ENCODE measurements around the gene CYP19A1. TPM values are rescaled to one million over a fixed set of nuclear protein-coding genes. Genes with fewer than 3 reads are reported as not detected.

The CYP19A1 gene
- total RNA-seq, 2 donors from 2014 or later, result 0.71 to 0.79 TPM

- H3K36me3 Mint-ChIP-seq (ENCODE audit: low read depth), result no peaks in the 10 kb centered on the region
- peaks cover 5% of the 10 kb centered on the region for H3K4me1 Mint-ChIP-seq
- H3K9me3 Mint-ChIP-seq, result no peaks in the 10 kb centered on the region
- peak; percentile 85 for ATAC-seq (replicated peaks)
- H3K27ac Mint-ChIP-seq, result no peak overlapping the region
- H3K27me3 Mint-ChIP-seq, result peaks cover 7% of the 10 kb centered on the region
- H3K4me3 Mint-ChIP-seq, result no peak overlapping the region
These were observed 110.3 kb downstream of the CYP19A1 start for GRCh38 chr15:51227940-51228732.

- Mint-ChIP-seq H3K4me3 (no peak overlapping the region), H3K4me1 (peaks cover 5% of the 10 kb centered on the region), H3K36me3 (ENCODE audit: low read depth) (no peaks in the 10 kb centered on the region), H3K27ac (no peak overlapping the region), H3K9me3 (no peaks in the 10 kb centered on the region), H3K27me3 (peaks cover 7% of the 10 kb centered on the region)
- ATAC-seq (replicated peaks), result no peak
These were observed 111.7 kb downstream of the CYP19A1 start for GRCh38 chr15:51226576-51227210.

- no peak for ATAC-seq (replicated peaks)
- no peaks in the 10 kb centered on the region for H3K36me3 Mint-ChIP-seq (ENCODE audit: low read depth)
- H3K4me3 Mint-ChIP-seq, result no peak overlapping the region
- H3K4me1 Mint-ChIP-seq, result peaks cover 5% of the 10 kb centered on the region
- peaks cover 11% of the 10 kb centered on the region for H3K27me3 Mint-ChIP-seq
- no peaks in the 10 kb centered on the region for H3K9me3 Mint-ChIP-seq
- no peak overlapping the region for H3K27ac Mint-ChIP-seq
These were observed 114.0 kb downstream of the CYP19A1 start for GRCh38 chr15:51224428-51224827.

GRCh38 chr15:51223771-51224229, 114.6 kb downstream of the CYP19A1 start:
- peaks cover 11% of the 10 kb centered on the region for H3K27me3 Mint-ChIP-seq
- H3K4me3 Mint-ChIP-seq, result no peak overlapping the region
- no peaks in the 10 kb centered on the region for H3K9me3 Mint-ChIP-seq
- no peaks in the 10 kb centered on the region for H3K36me3 Mint-ChIP-seq (ENCODE audit: low read depth)
- H3K27ac Mint-ChIP-seq, result no peak overlapping the region
- H3K4me1 Mint-ChIP-seq, result peaks cover 5% of the 10 kb centered on the region
- no peak for ATAC-seq (replicated peaks)

GRCh38 chr15:51218299-51218938, 120.0 kb downstream of the CYP19A1 start:
- Mint-ChIP-seq H3K27me3 (peaks cover 21% of the 10 kb centered on the region), H3K36me3 (ENCODE audit: low read depth) (no peaks in the 10 kb centered on the region)

GRCh38 chr15:51212909-51213308, 125.5 kb downstream of the CYP19A1 start:
- Mint-ChIP-seq H3K4me1 (no peaks in the 10 kb centered on the region), H3K36me3 (ENCODE audit: low read depth) (no peaks in the 10 kb centered on the region), H3K4me3 (no peak overlapping the region), H3K9me3 (no peaks in the 10 kb centered on the region), H3K27me3 (peaks cover 17% of the 10 kb centered on the region), H3K27ac (no peak overlapping the region)
- no peak for ATAC-seq (replicated peaks)

More at GRCh38 chr15:51218299-51218938, 120.0 kb downstream of the CYP19A1 start:
- no peak overlapping the region for H3K27ac Mint-ChIP-seq
- no peaks in the 10 kb centered on the region for H3K9me3 Mint-ChIP-seq
- no peaks in the 10 kb centered on the region for H3K4me1 Mint-ChIP-seq
- no peak for ATAC-seq (replicated peaks)
- H3K4me3 Mint-ChIP-seq, result no peak overlapping the region

- Mint-ChIP-seq H3K27me3 (peaks cover 15% of the 10 kb centered on the region), H3K4me1 (no peaks in the 10 kb centered on the region), H3K4me3 (no peak overlapping the region), H3K27ac (no peak overlapping the region), H3K36me3 (ENCODE audit: low read depth) (no peaks in the 10 kb centered on the region), H3K9me3 (no peaks in the 10 kb centered on the region)
- no peak for ATAC-seq (replicated peaks)
These were observed 126.2 kb downstream of the CYP19A1 start for GRCh38 chr15:51212239-51212638.

- Mint-ChIP-seq H3K36me3 (ENCODE audit: low read depth) (no peaks in the 10 kb centered on the region), H3K27me3 (peaks cover 8% of the 10 kb centered on the region), H3K9me3 (no peaks in the 10 kb centered on the region), H3K27ac (no peak overlapping the region), H3K4me1 (no peaks in the 10 kb centered on the region), H3K4me3 (no peak overlapping the region)
- ATAC-seq (replicated peaks), result no peak
These were observed 133.1 kb downstream of the CYP19A1 start for GRCh38 chr15:51205050-51205975.

GRCh38 chr15:51203797-51204196, 134.6 kb downstream of the CYP19A1 start:
- no peaks in the 10 kb centered on the region for H3K36me3 Mint-ChIP-seq (ENCODE audit: low read depth)
- no peak for ATAC-seq (replicated peaks)
- no peak overlapping the region for H3K27ac Mint-ChIP-seq
- H3K4me3 Mint-ChIP-seq, result no peak overlapping the region
- no peaks in the 10 kb centered on the region for H3K9me3 Mint-ChIP-seq
- no peaks in the 10 kb centered on the region for H3K4me1 Mint-ChIP-seq
- peaks cover 16% of the 10 kb centered on the region for H3K27me3 Mint-ChIP-seq

GRCh38 chr15:51202783-51203182, 135.6 kb downstream of the CYP19A1 start:
- Mint-ChIP-seq H3K27ac (no peak overlapping the region), H3K36me3 (ENCODE audit: low read depth) (no peaks in the 10 kb centered on the region), H3K9me3 (no peaks in the 10 kb centered on the region), H3K4me3 (no peak overlapping the region), H3K27me3 (peaks cover 22% of the 10 kb centered on the region), H3K4me1 (no peaks in the 10 kb centered on the region)
- ATAC-seq (replicated peaks), result no peak

- H3K9me3 Mint-ChIP-seq, result no peaks in the 10 kb centered on the region
- ATAC-seq (replicated peaks), result no peak
- no peak overlapping the region for H3K27ac Mint-ChIP-seq
- no peaks in the 10 kb centered on the region for H3K4me1 Mint-ChIP-seq
- peaks cover 29% of the 10 kb centered on the region for H3K27me3 Mint-ChIP-seq
- H3K4me3 Mint-ChIP-seq, result no peak overlapping the region
- H3K36me3 Mint-ChIP-seq (ENCODE audit: low read depth), result no peaks in the 10 kb centered on the region
These were observed 136.8 kb downstream of the CYP19A1 start for GRCh38 chr15:51201581-51201980.

- Mint-ChIP-seq H3K9me3 (no peaks in the 10 kb centered on the region), H3K27me3 (peaks cover 32% of the 10 kb centered on the region), H3K27ac (no peak overlapping the region), H3K4me3 (no peak overlapping the region), H3K36me3 (ENCODE audit: low read depth) (no peaks in the 10 kb centered on the region), H3K4me1 (no peaks in the 10 kb centered on the region)
- ATAC-seq (replicated peaks), result no peak
These were observed 137.6 kb downstream of the CYP19A1 start for GRCh38 chr15:51200792-51201191.

GRCh38 chr15:51199541-51199940, 138.9 kb downstream of the CYP19A1 start:
- ATAC-seq (replicated peaks), result no peak
- peaks cover 40% of the 10 kb centered on the region for H3K27me3 Mint-ChIP-seq

GRCh38 chr15:51198701-51199232, 139.6 kb downstream of the CYP19A1 start:
- Mint-ChIP-seq H3K27me3 (peaks cover 45% of the 10 kb centered on the region), H3K4me3 (no peak overlapping the region), H3K27ac (no peak overlapping the region), H3K9me3 (no peaks in the 10 kb centered on the region), H3K36me3 (ENCODE audit: low read depth) (no peaks in the 10 kb centered on the region), H3K4me1 (no peaks in the 10 kb centered on the region)
- ATAC-seq (replicated peaks), result no peak

More at GRCh38 chr15:51199541-51199940, 138.9 kb downstream of the CYP19A1 start:
- Mint-ChIP-seq H3K36me3 (ENCODE audit: low read depth) (no peaks in the 10 kb centered on the region), H3K4me3 (no peak overlapping the region), H3K4me1 (no peaks in the 10 kb centered on the region), H3K27ac (no peak overlapping the region), H3K9me3 (no peaks in the 10 kb centered on the region)

Measured in activated T-helper 17 cell treated with anti-CD3 and anti-CD28 coated beads, Interleukin-2, amount 50 U/mL, for 72 hours (primary cell).